Effector memory CD4-positive, alpha-beta T cell (primary cell): ENCODE results near the gene CALML4.

ENCODE experiments used
- DNase-seq, 3 donors: peaks; one replicate each; pipeline ENCODE4 v3.0.0-alpha.2; 2020
- H3K27ac ChIP-seq: 2 replicates; pipeline ENCODE4 v1.7.0; 2013; ENCODE audit warnings: mild to moderate bottlenecking, low read length, moderate library complexity; ENCODE audit not compliant: insufficient read depth, poor library complexity, severe bottlenecking
- H3K27me3 ChIP-seq: replicated peaks from 2 replicates; pipeline ENCODE4 v1.7.0; 2013; ENCODE audit warnings: mild to moderate bottlenecking, low read length; ENCODE audit not compliant: insufficient read depth, control insufficient read depth, poor library complexity, severe bottlenecking
- H3K36me3 ChIP-seq: 2 replicates; pipeline ENCODE4 v1.7.0; 2013; ENCODE audit warnings: mild to moderate bottlenecking, low read length, moderate library complexity; ENCODE audit not compliant: control insufficient read depth, insufficient read depth
- H3K4me1 ChIP-seq: 2 replicates; pipeline ENCODE4 v1.7.0; 2013; ENCODE audit warnings: low read length, mild to moderate bottlenecking; ENCODE audit not compliant: control insufficient read depth, insufficient read depth, poor library complexity, severe bottlenecking
- H3K4me3 ChIP-seq: 2 replicates; pipeline ENCODE4 v1.7.0; 2013; ENCODE audit warnings: low read length, low read depth, mild to moderate bottlenecking; ENCODE audit not compliant: insufficient read depth, poor library complexity, severe bottlenecking
- H3K9me3 ChIP-seq: 2 replicates; pipeline ENCODE4 v1.7.0; 2013; ENCODE audit warnings: mild to moderate bottlenecking, low read length, moderate library complexity; ENCODE audit not compliant: control insufficient read depth

The CALML4 gene

DNA sequence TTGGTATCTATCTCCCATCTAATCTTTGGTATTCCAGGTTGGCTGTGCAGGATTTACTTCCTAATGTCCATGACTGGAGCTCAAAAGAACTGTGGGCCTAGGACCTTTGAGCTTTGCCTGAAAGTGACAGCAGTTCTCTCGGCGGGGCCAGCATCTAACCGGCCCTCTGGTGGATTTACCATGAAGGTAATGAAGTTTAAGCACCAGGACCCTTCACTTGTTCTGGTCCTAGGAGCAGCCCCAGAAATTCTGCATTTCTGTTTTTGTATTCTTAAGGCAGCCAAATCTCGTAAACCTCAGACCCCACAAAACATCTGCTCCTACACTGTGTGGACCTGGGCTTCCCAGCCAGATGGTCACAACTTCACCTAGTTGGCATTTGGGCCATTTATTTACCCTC lies 13.0 kb downstream of the CALML4 start:
- H3K36me3 ChIP-seq: peaks cover 26% of the 10 kb centered on the region
- H3K27me3 ChIP-seq: no peaks in the 10 kb centered on the region
- no peaks in the 10 kb centered on the region for H3K9me3 ChIP-seq
- H3K4me1 ChIP-seq: no peaks in the 10 kb centered on the region
- H3K4me3 ChIP-seq: no peak overlapping the region
- H3K27ac ChIP-seq: no peak overlapping the region
- no peak for DNase-seq

- no peak overlapping the region for H3K4me3 ChIP-seq
- H3K9me3 ChIP-seq: no peaks in the 10 kb centered on the region
- H3K4me1 ChIP-seq: no peaks in the 10 kb centered on the region
- H3K27ac ChIP-seq: no peak overlapping the region
- peaks cover 31% of the 10 kb centered on the region for H3K36me3 ChIP-seq
- no peaks in the 10 kb centered on the region for H3K27me3 ChIP-seq
- no peak for DNase-seq
Observed at GRCh38 chr15:68191555-68191954, 13.6 kb downstream of the CALML4 start.

DNA sequence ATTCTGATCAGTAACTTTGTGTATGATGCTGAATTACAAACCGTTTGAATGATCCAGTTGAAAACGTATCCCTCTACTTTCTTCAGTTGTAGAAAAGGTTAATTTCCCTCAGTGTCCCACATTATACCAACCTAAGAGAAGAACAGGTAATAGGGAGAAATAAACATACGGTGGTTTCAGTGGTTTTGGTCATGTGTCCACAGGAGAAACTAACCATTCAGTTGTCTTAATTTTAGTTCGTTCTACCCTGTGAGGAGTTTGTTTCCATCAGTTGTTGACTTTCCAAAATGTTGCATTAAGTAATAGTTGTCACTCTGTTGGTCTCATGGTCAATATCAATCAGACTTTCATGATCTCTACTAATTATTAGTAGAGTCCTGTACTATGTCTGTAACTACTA lies 15.1 kb downstream of the CALML4 start:
- H3K27ac ChIP-seq: no peak overlapping the region
- no peaks in the 10 kb centered on the region for H3K9me3 ChIP-seq
- no peak for DNase-seq
- peaks cover 35% of the 10 kb centered on the region for H3K36me3 ChIP-seq
- H3K4me3 ChIP-seq: no peak overlapping the region
- H3K4me1 ChIP-seq: no peaks in the 10 kb centered on the region
- H3K27me3 ChIP-seq: no peaks in the 10 kb centered on the region

- no peaks in the 10 kb centered on the region for H3K27me3 ChIP-seq
- H3K4me1 ChIP-seq: no peaks in the 10 kb centered on the region
- DNase-seq: no peak
- peaks cover 48% of the 10 kb centered on the region for H3K36me3 ChIP-seq
- H3K9me3 ChIP-seq: no peaks in the 10 kb centered on the region
- H3K27ac ChIP-seq: no peak overlapping the region
- no peak overlapping the region for H3K4me3 ChIP-seq
Observed at GRCh38 chr15:68188647-68189046, 16.5 kb downstream of the CALML4 start.

- no peak overlapping the region for H3K4me3 ChIP-seq
- no peaks in the 10 kb centered on the region for H3K27me3 ChIP-seq
- H3K27ac ChIP-seq: no peak overlapping the region
- H3K4me1 ChIP-seq: no peaks in the 10 kb centered on the region
- H3K9me3 ChIP-seq: no peaks in the 10 kb centered on the region
- no peak for DNase-seq
- peaks cover 51% of the 10 kb centered on the region for H3K36me3 ChIP-seq
Observed at GRCh38 chr15:68187559-68187958, 17.6 kb downstream of the CALML4 start.

- Histone ChIP-seq H3K27me3 (no peaks in the 10 kb centered on the region), H3K4me3 (no peak overlapping the region), H3K9me3 (no peaks in the 10 kb centered on the region), H3K4me1 (no peaks in the 10 kb centered on the region), H3K27ac (no peak overlapping the region), H3K36me3 (peaks cover 44% of the 10 kb centered on the region)
- DNase-seq: no peak
Observed at GRCh38 chr15:68186671-68187397, 18.3 kb downstream of the CALML4 start.

- Histone ChIP-seq H3K9me3 (no peaks in the 10 kb centered on the region), H3K36me3 (peaks cover 64% of the 10 kb centered on the region), H3K27me3 (no peaks in the 10 kb centered on the region), H3K27ac (no peak overlapping the region), H3K4me1 (no peaks in the 10 kb centered on the region), H3K4me3 (no peak overlapping the region)
- no peak for DNase-seq
Observed at GRCh38 chr15:68184616-68185480, 20.3 kb downstream of the CALML4 start.

GRCh38 chr15:68183616-68184315 lies 21.4 kb downstream of the CALML4 start:
- no peak overlapping the region for H3K27ac ChIP-seq
- no peak overlapping the region for H3K4me3 ChIP-seq
- H3K4me1 ChIP-seq: no peaks in the 10 kb centered on the region
- no peak for DNase-seq
- no peaks in the 10 kb centered on the region for H3K27me3 ChIP-seq
- H3K9me3 ChIP-seq: no peaks in the 10 kb centered on the region
- H3K36me3 ChIP-seq: peaks cover 64% of the 10 kb centered on the region

DNA sequence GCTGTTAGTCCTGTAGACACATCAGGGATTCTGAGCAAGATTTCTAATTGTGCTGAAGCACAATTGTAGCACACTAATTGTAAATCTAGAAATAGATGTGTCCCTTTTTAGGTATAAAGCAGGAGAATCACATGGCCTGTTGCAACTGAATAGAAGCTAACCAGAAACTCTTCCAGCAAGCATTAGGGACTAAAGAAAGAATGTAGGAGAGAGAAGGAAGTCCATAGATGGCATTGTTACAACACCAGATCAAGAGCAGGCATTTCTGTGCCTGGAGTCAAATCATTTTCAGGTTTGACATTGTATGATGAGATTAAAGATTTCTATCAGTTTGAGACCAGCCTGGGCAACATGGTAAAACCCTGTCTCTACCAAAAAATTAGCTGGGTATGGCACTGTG lies 27.4 kb downstream of the CALML4 start:
- H3K9me3 ChIP-seq: no peaks in the 10 kb centered on the region
- no peaks in the 10 kb centered on the region for H3K27me3 ChIP-seq
- H3K36me3 ChIP-seq: peaks cover 49% of the 10 kb centered on the region
- no peaks in the 10 kb centered on the region for H3K4me1 ChIP-seq
- H3K27ac ChIP-seq: no peak overlapping the region
- H3K4me3 ChIP-seq: no peak overlapping the region
- DNase-seq: no peak

GRCh38 chr15:68176601-68177000 lies 28.5 kb downstream of the CALML4 start:
- DNase-seq: no peak
- no peaks in the 10 kb centered on the region for H3K9me3 ChIP-seq

More at GRCh38 chr15:68176601-68177000, 28.5 kb downstream of the CALML4 start:
- H3K27ac ChIP-seq: no peak overlapping the region
- no peak overlapping the region for H3K4me3 ChIP-seq
- no peaks in the 10 kb centered on the region for H3K4me1 ChIP-seq
- peaks cover 48% of the 10 kb centered on the region for H3K36me3 ChIP-seq
- H3K27me3 ChIP-seq: no peaks in the 10 kb centered on the region
